ENCODE measurements around the gene KPNB1. TPM values are rescaled to one million over a fixed set of nuclear protein-coding genes. Genes with fewer than 3 reads are reported as not detected.

Gene KPNB1
- total RNA-seq, 6 donors from 2014 or later, result 162 to 223 (median 175) TPM

DNA sequence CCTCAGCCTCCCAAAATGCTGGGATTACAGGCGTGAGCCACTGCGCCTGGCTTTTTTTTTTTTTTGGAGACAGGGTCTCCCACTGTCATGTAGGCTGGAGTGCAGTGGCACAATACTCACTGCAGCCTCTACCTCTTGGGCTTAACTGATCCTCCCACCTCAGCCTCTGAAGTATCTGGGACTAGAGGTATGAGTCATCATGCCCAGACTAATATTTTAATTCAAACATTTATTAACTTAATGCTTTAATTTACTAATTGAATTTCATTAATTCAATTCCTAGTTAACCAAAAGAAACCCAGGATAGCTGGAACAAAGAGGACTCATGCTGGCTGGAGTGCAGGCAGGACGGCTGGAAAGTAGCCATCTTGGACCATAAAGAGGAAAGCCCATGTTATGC is 14.0 kb upstream of the KPNB1 start:
- H3K4me3 ChIP-seq, result no peak overlapping the region
- 89% methylated on average over 3 of the region's 3 CpGs for WGBS, 2 donors
- ATAC-seq (ENCODE audit: low FRiP score in 2 of 2), result no peak
- no peaks in the 10 kb centered on the region for H3K27me3 ChIP-seq
- no peak for TF ChIP-seq POLR2AphosphoS5 (IDR thresholded peaks at IDR 0.05)
- TF ChIP-seq, protein P1, sequence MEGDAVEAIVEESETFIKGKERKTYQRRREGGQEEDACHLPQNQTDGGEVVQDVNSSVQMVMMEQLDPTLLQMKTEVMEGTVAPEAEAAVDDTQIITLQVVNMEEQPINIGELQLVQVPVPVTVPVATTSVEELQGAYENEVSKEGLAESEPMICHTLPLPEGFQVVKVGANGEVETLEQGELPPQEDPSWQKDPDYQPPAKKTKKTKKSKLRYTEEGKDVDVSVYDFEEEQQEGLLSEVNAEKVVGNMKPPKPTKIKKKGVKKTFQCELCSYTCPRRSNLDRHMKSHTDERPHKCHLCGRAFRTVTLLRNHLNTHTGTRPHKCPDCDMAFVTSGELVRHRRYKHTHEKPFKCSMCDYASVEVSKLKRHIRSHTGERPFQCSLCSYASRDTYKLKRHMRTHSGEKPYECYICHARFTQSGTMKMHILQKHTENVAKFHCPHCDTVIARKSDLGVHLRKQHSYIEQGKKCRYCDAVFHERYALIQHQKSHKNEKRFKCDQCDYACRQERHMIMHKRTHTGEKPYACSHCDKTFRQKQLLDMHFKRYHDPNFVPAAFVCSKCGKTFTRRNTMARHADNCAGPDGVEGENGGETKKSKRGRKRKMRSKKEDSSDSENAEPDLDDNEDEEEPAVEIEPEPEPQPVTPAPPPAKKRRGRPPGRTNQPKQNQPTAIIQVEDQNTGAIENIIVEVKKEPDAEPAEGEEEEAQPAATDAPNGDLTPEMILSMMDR (IDR thresholded peaks at IDR 0.05), result no peak
- no peak for TF ChIP-seq POLR2A (IDR thresholded peaks at IDR 0.05)
- no peak for TF ChIP-seq EP300 (IDR thresholded peaks at IDR 0.05)
- no peaks in the 10 kb centered on the region for H3K4me1 ChIP-seq
- H3K36me3 ChIP-seq, result no peaks in the 10 kb centered on the region
- DNase-seq, result no peak
- H3K27ac ChIP-seq, result no peak overlapping the region
- no peaks in the 10 kb centered on the region for H3K9me3 ChIP-seq

DNA sequence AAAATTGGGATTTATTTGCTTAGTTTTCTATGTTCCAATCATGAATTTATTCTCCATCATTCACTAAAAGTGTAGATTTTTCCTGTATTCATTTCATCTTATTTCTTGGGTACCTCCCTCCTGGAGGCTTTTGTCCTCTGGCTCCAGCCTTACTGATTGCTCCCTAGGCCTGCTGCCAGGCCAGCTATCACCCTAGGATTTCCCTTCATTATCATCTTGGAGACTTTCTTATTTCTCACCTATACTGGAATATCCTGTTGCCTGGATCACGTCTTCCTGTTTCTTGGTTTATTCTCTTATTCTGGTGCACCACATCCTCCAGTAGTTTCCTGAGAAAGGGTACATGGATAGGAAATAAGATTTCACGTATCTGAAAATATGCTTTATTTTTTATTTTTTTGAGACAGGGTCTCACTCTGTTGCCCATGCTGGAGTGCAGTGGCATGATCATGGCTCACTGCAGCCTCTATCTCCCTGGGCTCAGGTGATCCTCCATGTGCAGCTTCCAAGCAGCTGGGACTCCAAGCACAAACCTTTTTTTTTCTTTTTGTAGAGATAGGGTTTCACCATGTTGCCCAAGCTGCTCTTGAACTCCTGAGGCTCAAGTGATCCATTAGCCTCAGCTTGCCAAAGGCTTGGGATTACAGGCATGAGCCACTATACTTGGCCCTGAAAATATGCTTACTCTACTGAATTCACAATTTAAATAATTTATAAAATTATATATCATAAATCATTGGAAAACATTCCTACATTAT is 13.3 kb upstream of the KPNB1 start:
- DNase-seq, result no peak
- Histone ChIP-seq H3K36me3 (no peaks in the 10 kb centered on the region), H3K27ac (no peak overlapping the region), H3K9me3 (no peaks in the 10 kb centered on the region), H3K4me1 (no peaks in the 10 kb centered on the region), H3K4me3 (no peak overlapping the region), H3K27me3 (no peaks in the 10 kb centered on the region)
- ATAC-seq (ENCODE audit: low FRiP score in 2 of 2), result no peak
- WGBS, 2 donors, result 41 to 63% methylated on average over 2 of the region's 2 CpGs
- TF ChIP-seq POLR2AphosphoS5 (IDR thresholded peaks at IDR 0.05) (no peak), POLR2A (IDR thresholded peaks at IDR 0.05) (no peak), EP300 (IDR thresholded peaks at IDR 0.05) (no peak)
- TF ChIP-seq, protein P1 (IDR thresholded peaks at IDR 0.05), result no peak

DNA sequence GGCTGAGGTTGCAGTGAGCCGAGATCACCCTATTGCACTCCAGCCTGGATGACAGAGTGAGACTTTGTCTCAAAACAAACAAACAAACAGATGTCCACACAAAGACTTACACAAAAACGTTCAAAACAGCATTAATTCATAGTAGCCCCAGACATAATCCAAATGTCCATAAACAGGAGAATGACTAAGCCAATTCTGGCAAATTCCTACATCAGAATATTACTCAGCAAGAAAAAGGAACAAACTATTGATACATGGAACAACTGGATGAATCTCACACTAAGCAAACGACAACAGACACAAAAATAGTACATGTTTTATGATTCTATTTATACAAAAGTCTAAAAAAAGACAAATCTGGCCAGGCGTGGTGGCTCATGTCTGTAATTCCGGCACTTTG is 10.8 kb upstream of the KPNB1 start:
- DNase-seq, result no peak
- 84 to 85% methylated on average over 5 of the region's 5 CpGs for WGBS, 2 donors
- ATAC-seq (ENCODE audit: low FRiP score in 2 of 2), result no peak
- TF ChIP-seq, protein P1 (IDR thresholded peaks at IDR 0.05), result no peak
- no peak for TF ChIP-seq POLR2AphosphoS5 (IDR thresholded peaks at IDR 0.05)
- no peak for TF ChIP-seq EP300 (IDR thresholded peaks at IDR 0.05)
- no peak for TF ChIP-seq POLR2A (IDR thresholded peaks at IDR 0.05)
- Histone ChIP-seq H3K4me1 (no peaks in the 10 kb centered on the region), H3K9me3 (no peaks in the 10 kb centered on the region), H3K27me3 (no peaks in the 10 kb centered on the region), H3K4me3 (no peak overlapping the region), H3K27ac (no peak overlapping the region), H3K36me3 (no peaks in the 10 kb centered on the region)

GRCh38 chr17:47640076-47640475 is 9.6 kb upstream of the KPNB1 start:
- DNase-seq (no peak), ATAC-seq (ENCODE audit: low FRiP score in 2 of 2) (no peak)
- TF ChIP-seq, protein P1 (IDR thresholded peaks at IDR 0.05), result no peak
- TF ChIP-seq POLR2A (IDR thresholded peaks at IDR 0.05) (no peak), POLR2AphosphoS5 (IDR thresholded peaks at IDR 0.05) (no peak), EP300 (IDR thresholded peaks at IDR 0.05) (no peak)

DNA sequence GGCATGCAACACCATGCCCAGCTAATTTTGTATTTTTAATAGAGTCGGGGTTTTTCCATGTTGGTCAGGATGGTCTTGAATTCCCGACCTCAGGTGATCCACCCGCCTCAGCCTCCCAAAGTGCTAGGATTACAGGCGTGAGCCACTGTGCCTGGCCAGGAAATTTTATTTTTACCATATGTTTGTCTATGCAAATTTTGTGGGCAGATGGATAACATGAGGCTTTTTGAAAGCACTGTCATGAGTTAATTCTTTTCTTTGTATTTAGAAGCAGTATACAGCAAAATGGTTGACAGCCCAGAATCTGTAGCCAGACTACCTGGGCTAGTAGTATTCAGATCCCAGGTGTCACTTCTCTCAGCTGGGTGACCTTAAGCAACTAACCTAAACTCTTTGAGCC is 8.5 kb upstream of the KPNB1 start:
- H3K36me3 ChIP-seq, result no peaks in the 10 kb centered on the region
- H3K4me3 ChIP-seq, result no peak overlapping the region
- DNase-seq (no peak), ATAC-seq (ENCODE audit: low FRiP score in 2 of 2) (no peak)
- no peaks in the 10 kb centered on the region for H3K9me3 ChIP-seq
- no peak for TF ChIP-seq POLR2AphosphoS5 (IDR thresholded peaks at IDR 0.05)
- no peak for TF ChIP-seq EP300 (IDR thresholded peaks at IDR 0.05)
- TF ChIP-seq POLR2A (IDR thresholded peaks at IDR 0.05), result no peak
- TF ChIP-seq, protein P1 (IDR thresholded peaks at IDR 0.05), result no peak
- no peaks in the 10 kb centered on the region for H3K27me3 ChIP-seq
- H3K4me1 ChIP-seq, result no peaks in the 10 kb centered on the region
- no peak overlapping the region for H3K27ac ChIP-seq
- 87 to 90% methylated on average over 4 of the region's 4 CpGs for WGBS, 2 donors

More at GRCh38 chr17:47640076-47640475, 9.6 kb upstream of the KPNB1 start:
- H3K27me3 ChIP-seq, result no peaks in the 10 kb centered on the region
- H3K27ac ChIP-seq, result no peak overlapping the region
- no peaks in the 10 kb centered on the region for H3K9me3 ChIP-seq
- H3K4me1 ChIP-seq, result no peaks in the 10 kb centered on the region
- 71 to 77% methylated on average over 3 of the region's 3 CpGs for WGBS, 2 donors
- no peak overlapping the region for H3K4me3 ChIP-seq
- no peaks in the 10 kb centered on the region for H3K36me3 ChIP-seq
